Hematopoietic multipotent progenitor cell treated with erythropoietin and hydrocortisone succinate and interleukin-3 and kit ligand, for 6 days (in vitro differentiated cells): ENCODE results near the gene MAPK8IP2.
"Not testable (repeated sequence)": the region's sequence is repeated elsewhere in the genome, so short reads cannot be mapped to it uniquely, and the experiment has no call there.

Experiments used
- DNase-seq: peaks from one replicate; pipeline ENCODE4 v3.0.0-alpha.2; 2015

MAPK8IP2 gene

DNA sequence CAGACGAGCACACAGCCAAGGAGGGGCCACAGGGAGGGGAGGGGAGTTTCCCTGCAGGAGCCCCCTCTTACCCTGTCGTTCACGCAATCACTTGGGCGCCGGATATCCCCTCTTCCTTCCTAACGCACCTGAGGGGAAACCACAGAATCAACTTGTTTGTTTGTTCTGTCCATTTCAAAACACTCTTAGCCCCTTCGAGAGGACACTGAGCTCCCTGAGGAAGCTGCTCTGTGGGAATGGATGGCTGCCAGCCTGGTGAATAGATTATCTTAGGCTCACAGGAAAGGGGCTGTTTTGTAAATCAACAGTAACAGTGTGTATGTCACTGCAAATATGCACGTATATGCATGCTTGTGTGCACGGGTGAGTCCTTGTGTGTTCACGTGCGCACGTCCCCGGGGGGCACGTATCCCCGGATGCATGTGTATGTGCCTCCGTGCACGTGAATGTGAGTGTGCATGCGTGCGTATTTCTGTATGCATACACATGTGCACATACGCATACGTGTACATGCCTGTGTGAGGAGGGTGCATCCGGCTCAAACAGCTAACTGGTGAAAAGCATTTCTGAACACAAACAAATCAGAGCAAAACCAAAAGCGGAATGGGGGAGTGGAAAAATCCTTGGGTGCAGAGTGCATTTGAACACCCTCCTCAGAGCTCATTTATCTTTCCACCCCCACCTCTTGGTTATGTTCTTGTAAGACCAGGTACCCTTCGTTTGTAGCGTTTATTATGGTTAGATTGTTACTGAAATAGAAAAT lies 20.2 kb downstream of the MAPK8IP2 start:
- DNase-seq = no peak

DNA sequence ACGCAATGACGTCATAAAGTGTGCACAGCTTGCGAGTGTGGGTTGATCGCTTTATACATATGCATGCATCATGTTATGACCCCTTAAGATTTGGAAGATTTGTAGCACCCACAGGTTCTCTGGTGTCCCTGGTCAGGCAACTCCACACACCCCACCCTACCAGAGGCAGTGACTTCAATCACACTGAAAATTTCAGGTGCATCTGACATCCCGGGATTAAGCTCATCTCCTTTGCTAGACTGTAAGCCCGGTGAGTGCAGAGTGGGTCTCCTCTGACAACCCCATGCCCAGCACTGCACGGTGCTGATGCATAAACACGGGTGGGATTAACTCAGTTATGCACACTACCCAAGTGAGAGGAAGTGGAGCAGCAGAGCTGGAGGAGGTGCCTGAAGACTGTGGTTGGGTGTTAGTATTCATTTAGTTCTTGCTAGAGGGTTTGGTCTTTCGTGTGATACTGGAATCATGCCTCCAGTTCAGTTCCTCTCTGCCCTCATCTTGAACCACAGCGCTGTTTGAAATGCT lies 20.8 kb downstream of the MAPK8IP2 start:
- peak; percentile 72 for DNase-seq

DNA sequence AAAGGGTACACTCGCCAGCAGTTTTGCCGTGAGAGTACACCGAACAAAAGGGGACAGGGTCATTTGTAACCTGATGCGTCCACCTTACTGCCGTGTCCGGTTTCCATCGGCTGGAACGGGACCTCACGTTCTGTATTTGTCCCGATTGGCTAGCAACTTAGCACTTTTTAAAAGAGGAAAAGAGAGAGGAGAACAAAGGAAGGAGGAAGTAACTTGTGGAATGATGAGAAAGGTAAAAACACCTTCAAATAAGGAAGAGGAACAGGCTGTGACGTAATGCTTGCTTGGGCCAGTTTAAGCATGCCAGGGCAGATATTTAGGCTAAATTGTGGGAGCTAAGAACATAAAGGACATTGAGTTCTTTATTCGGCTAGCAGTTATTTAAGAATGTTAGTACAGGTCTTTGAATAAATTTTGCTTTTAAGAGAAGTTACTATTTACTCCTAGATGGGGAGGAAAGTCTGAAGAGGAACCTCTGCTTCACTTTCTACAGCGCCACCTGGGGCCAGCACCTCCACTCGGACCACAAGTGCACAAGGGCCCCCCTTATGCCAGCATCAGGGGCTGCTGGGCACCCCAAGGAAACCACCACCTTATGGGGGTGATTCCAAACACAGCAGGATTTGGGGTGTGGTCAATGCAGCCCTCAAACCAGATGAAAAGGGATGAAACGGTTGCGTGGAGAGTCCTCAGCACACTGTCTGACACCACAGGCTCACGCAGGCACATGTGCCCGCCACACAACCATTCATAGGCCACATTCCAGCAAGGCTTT lies 21.5 kb downstream of the MAPK8IP2 start:
- DNase-seq = peak; percentile 41

- no peak for DNase-seq
Observed at GRCh38 chr22:50622723-50623327, 22.2 kb downstream of the MAPK8IP2 start.

DNA sequence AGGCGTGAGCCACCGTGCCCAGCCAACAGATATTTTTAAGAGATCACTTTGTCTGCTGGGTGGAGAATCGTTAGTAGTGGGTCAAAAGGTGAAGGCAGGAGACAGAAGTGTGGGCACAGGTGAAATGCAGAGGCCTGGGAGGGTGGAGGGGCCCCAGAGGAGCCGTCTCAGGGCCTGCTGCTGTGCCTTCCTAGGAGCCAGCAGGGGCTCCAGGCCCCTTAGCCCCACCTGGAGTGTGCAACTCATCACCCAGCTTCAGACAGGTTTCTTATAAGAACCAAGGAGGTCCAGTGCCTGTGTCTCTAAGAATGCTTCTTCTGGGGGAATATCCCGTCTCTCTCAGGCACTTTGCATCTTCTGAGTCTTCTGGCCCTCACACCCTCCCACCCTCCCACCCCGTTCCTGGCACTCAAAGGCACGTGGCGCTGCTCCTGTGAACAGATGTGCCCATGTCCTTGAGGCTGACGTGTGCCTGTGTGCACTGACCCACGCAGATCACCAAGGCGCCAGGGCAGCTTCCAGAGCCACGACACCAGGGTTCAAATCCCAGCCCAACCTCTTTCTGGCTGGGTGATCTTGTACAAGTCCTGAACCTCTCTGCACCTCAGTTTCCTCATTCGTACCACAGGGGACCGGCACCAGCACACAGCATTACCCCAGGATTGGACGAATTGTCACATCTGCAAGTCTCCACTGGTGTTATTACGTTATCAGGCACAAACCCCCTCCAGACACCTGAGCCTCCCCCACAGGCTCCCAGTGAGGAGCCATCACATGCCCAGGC lies 23.9 kb downstream of the MAPK8IP2 start:
- no peak for DNase-seq

DNA sequence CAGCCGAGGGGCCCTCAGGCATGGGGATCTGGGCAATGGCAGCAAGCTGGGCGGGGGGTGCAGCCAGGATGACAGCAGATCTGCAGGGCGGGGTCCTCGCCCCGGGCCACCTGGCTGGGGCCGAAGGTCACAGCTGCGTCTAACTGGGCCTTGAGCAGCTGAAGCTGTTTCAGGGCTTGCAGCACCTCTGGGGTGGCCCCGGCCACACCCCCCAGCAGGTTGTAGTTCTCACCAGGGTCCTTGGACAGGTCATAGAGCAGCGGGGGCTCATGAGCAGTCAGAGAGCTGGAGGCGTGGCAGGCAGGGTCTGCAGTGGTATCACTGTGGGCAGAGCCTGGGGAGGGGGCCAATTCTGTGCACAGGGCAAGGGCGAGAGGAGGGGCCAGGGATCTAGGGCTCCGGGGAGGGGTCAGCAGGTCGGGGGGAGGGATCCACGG lies 24.6 kb downstream of the MAPK8IP2 start:
- DNase-seq = no peak

- DNase-seq = no peak
Observed at GRCh38 chr22:50625568-50626313, 25.1 kb downstream of the MAPK8IP2 start.

GRCh38 chr22:50626314-50626849 lies 25.8 kb downstream of the MAPK8IP2 start:
- DNase-seq = no peak

- no peak for DNase-seq
Observed at GRCh38 chr22:50626850-50627641, 26.5 kb downstream of the MAPK8IP2 start.

DNA sequence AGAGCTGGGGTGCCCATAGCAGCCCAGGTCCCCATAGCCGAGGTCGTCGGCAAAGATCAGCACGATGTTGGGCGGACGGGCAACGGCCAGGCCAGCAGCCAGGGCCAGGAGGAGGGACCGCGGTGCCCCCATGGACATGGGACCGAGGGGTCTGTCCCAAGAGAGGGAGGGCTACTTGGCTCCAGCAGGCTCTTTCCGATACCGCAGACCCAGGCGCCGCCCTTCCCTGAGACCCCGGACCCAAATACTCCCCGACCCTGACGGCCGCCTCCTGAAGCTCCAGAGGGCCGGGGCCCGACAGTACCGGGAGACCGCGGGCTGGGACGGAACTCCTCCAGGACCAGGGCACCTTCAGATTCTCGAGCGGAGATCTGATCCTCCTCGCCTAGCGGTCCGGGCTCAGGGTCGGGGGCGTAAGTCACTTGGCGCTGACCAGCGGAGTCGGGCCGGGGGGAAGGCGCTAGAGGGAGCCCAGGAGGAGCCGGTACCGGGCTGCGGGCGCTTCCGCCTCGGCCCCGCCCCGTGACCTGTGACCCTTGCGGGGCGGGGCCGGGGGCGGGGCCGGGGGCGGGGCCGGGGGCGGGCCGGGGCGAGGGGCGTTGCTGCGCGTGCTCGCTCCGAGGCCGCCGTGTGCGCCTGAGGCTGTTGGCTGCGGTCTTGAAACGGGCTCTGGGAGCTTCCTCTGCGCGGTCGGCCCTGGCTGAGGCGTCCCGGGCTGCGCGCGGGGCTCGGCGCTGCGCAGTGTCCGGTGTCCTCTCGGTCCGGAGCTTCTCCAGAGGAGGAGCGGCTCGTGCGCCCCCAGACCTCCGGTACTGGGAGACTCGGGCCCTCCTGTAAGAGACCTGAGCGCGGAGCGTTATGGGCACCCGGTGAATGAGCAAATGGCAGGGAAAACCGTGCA lies 27.3 kb downstream of the MAPK8IP2 start, which contains the start of gene ARSA:
Gene ARSA, minus strand, starts transcription at position 511 of the 901 bp plus-strand sequence. Its CDS starts 373 bp downstream, at position 138.
- DNase-seq = peak; percentile 87

DNA sequence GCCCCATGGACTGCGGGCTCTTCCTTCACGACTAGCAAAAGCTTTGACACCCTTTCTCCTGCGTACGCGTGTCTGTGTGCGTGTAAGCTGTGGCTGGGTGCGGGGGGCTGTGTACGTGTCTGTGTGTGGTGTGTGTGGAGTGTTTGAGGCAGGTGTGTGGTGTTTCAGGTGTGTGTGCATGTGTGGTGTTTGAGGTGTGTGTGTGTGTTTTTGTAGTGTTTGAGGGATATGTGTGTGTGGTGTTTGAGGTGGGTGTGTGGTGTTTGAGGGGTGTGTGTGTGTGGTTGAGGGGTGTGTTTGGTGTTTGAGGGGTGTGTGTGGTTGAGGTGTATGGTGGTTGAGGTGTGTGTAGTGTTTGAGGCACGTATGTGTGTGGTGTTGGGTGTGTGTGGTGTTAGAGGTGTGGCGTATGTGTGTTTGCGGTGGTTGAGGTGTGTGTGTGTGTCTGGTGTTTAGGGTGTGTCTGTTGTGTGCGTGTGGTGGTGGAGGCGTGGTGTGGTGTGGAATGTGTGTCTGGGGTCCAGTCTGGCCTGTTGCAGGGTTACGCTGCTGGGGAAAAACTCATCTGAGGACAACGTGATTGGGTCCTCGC lies 28.0 kb downstream of the MAPK8IP2 start:
- DNase-seq = no peak

- DNase-seq = peak; percentile 55
Observed at GRCh38 chr22:50630376-50630775, 29.8 kb downstream of the MAPK8IP2 start.

DNA sequence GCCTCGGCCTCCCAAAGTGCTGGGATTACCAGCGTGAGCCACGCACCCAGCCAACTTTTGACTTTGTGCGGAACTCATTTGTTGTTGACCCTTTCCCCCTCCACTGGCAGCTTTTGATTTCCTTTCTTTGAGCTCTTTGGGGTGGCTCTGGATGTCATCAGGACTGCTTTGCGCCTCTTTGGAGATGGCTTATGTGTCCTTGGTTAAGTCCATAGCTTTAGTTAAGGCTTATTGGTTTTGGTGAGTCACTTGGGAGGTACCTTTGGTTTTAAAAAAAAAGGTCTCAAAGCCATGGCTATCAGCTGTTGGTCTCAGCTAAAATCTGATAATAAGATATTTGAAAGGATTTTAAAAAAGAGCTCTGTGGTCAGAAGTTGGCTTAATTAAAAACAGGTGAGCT lies 32.5 kb downstream of the MAPK8IP2 start:
- DNase-seq = no peak

DNA sequence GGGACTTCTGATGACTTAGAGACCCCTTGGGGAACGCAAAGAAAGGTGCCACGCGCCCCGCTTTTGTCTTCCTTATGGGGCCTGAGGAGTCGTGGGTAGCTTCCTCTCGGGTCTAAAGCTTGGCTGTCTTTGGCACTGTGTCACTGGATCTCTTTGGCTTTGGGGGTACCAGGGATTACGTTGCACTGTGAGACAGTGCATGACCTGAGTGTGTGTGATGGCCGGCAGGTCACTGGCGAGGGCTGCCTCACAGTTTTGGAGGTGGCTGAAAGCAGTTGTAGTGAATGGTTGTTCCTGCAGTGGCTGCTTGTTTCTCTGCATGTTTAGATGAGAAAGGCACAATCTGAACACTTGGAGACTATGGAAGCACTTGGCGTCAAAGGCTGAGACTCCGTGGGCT lies 33.2 kb downstream of the MAPK8IP2 start:
- DNase-seq = no peak

GRCh38 chr22:50635591-50635990 lies 35.0 kb downstream of the MAPK8IP2 start:
- DNase-seq = no peak

DNA sequence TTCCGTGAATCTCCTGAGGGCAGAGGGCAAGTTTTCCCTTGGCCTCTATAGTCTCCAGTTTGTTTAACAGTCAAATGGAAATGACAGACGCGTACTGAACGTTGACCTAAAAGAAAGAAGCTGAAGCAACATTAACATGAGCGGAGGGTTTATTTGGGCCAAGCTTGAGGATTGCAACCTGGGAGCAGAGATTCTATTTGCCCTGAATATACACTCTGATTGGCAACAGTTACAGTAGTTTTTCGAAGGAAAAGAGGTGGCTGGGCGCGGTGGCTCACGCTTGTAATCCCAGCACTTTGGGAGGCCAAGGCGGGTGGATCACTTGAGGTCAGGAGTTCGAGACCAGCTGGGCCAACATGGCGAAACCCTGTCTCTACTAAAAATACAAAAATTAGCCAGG lies 39.7 kb downstream of the MAPK8IP2 start:
- not testable (repeated sequence) for DNase-seq

DNA sequence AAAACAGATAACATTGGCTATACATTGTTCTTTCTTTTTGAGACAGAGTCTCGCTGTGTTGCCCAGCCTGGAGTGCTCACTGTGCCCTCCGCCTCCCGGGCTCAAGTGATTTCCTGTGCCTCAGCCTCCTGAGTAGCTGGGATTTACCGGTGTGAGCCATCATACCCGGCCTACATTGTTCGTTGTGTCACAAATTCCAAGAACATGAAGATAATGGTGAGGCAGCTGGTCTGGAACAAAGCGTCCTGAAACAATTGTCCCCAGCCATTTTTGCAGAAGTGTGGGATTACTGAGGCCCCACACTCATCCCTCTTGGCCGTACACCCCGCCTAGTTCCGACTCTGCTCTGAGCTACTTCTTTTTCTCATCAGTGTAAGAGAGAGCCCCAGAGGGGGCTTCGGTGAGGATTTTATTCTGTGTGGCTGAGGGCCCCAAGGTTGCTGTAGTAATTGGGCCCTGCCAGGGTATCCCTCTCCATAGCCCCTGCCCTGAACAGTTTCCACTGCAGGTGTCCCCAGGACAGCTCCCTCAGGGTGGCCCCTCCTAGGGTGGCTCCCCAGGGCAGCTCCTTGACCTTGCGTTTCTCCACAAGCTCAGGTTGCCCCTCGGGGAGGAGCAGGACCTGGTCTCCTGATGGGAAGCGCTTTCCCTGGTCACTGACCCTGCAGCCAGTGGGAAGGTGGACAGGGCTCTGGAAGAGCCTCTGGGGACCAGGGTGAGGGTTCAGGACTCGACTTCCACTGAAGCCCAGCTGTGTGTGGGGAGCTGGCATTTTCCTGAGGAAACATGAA lies 40.5 kb downstream of the MAPK8IP2 start:
- DNase-seq = no peak
